ENCODE results near the gene IRF2. TPM values are rescaled to one million over a fixed set of nuclear protein-coding genes. Genes with fewer than 3 reads are reported as not detected.

IRF2 gene
- total RNA-seq, 1 donor from 2014 or later, result 27.6 TPM

DNA sequence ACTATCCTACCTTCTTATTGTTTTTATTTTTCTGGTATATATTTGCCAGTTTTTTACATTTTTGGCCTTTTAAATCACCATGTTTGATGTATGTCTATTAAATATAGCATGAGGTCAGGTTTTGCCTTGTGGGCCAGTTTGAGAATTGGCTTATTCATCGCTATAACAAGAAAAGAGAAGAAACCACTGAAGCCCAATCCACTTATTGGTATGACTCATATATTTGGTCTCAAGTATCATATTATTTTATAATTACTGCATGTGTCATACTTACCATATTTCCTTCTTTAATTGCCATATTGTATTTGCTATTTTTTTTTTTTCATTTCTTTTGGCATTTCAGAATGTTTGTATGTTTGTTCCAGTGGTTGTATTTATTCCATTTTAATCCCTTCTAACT is 99.3 kb downstream of the IRF2 start:
- Mint-ChIP-seq H3K9me3 (ENCODE audit: unreplicated experiment) (no peaks in the 10 kb centered on the region), H3K36me3 (ENCODE audit: low read depth, unreplicated experiment) (peaks cover 7% of the 10 kb centered on the region), H3K27me3 (ENCODE audit: unreplicated experiment) (peaks cover 3% of the 10 kb centered on the region), H3K27ac (ENCODE audit: unreplicated experiment) (no peak overlapping the region), H3K4me3 (ENCODE audit: unreplicated experiment) (no peak overlapping the region), H3K4me1 (ENCODE audit: unreplicated experiment) (peaks cover 9% of the 10 kb centered on the region)
- no peak for DNase-seq (ENCODE audit: low spot score)
- TF ChIP-seq, protein P1, sequence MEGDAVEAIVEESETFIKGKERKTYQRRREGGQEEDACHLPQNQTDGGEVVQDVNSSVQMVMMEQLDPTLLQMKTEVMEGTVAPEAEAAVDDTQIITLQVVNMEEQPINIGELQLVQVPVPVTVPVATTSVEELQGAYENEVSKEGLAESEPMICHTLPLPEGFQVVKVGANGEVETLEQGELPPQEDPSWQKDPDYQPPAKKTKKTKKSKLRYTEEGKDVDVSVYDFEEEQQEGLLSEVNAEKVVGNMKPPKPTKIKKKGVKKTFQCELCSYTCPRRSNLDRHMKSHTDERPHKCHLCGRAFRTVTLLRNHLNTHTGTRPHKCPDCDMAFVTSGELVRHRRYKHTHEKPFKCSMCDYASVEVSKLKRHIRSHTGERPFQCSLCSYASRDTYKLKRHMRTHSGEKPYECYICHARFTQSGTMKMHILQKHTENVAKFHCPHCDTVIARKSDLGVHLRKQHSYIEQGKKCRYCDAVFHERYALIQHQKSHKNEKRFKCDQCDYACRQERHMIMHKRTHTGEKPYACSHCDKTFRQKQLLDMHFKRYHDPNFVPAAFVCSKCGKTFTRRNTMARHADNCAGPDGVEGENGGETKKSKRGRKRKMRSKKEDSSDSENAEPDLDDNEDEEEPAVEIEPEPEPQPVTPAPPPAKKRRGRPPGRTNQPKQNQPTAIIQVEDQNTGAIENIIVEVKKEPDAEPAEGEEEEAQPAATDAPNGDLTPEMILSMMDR (IDR thresholded peaks at IDR 0.05; ENCODE audit: unreplicated experiment), result no peak

DNA sequence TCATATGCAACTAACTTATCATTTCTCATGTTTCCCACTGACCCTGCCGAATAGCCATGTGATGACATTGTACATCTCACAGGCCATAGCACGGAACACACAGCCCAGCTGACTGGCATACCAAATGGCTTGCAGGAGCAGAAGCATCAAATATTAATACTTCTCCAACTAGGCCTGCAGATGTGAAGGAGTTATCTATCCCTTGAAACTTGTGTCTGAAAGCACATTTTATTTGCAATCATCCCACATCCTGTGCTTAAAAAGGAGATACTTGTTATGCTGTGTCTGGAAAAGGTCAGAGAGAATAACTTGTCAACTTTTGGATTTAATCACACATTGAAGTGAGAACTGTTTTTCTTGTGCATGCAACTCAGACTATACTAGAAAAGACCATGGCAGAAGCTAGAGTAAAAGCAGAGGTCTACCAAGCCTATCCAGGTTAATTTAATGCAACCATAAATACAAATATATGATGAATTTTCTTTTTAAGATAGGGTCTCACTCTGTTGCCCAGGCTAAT is 100.4 kb downstream of the IRF2 start:
- no peak overlapping the region for H3K27ac Mint-ChIP-seq (ENCODE audit: unreplicated experiment)
- DNase-seq (ENCODE audit: low spot score), result no peak
- H3K36me3 Mint-ChIP-seq (ENCODE audit: low read depth, unreplicated experiment), result peaks cover 4% of the 10 kb centered on the region
- no peak overlapping the region for H3K4me3 Mint-ChIP-seq (ENCODE audit: unreplicated experiment)
- H3K4me1 Mint-ChIP-seq (ENCODE audit: unreplicated experiment), result peaks cover 9% of the 10 kb centered on the region
- TF ChIP-seq, protein P1 (IDR thresholded peaks at IDR 0.05; ENCODE audit: unreplicated experiment), result no peak
- H3K9me3 Mint-ChIP-seq (ENCODE audit: unreplicated experiment), result no peaks in the 10 kb centered on the region
- H3K27me3 Mint-ChIP-seq (ENCODE audit: unreplicated experiment), result peaks cover 3% of the 10 kb centered on the region

DNA sequence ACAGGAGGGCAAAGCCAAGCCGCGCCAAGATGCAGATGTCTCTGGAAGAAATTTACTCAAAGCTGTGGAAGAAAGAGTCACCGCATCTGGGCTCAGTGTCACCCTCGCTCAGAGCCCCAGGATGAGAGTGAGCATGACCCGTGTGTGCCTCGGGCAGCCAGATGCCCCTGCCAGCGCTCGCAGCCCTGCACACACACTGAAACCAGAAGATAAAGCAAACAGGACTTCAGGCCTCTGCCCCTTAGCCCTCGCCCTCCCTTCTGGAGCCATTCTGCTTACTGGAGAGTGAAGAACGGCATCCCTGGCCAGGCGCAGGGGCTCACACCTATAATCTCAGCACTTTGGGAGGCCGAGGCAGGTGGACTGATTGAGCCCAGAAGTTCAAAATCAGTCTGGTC is 103.0 kb downstream of the IRF2 start:
- Mint-ChIP-seq H3K27me3 (ENCODE audit: unreplicated experiment) (peaks cover 3% of the 10 kb centered on the region), H3K27ac (ENCODE audit: unreplicated experiment) (no peak overlapping the region), H3K4me1 (ENCODE audit: unreplicated experiment) (peaks cover 12% of the 10 kb centered on the region), H3K36me3 (ENCODE audit: low read depth, unreplicated experiment) (no peaks in the 10 kb centered on the region), H3K9me3 (ENCODE audit: unreplicated experiment) (no peaks in the 10 kb centered on the region), H3K4me3 (ENCODE audit: unreplicated experiment) (no peak overlapping the region)
- no peak for DNase-seq (ENCODE audit: low spot score)
- TF ChIP-seq, protein P1 (IDR thresholded peaks at IDR 0.05; ENCODE audit: unreplicated experiment), result no peak

DNA sequence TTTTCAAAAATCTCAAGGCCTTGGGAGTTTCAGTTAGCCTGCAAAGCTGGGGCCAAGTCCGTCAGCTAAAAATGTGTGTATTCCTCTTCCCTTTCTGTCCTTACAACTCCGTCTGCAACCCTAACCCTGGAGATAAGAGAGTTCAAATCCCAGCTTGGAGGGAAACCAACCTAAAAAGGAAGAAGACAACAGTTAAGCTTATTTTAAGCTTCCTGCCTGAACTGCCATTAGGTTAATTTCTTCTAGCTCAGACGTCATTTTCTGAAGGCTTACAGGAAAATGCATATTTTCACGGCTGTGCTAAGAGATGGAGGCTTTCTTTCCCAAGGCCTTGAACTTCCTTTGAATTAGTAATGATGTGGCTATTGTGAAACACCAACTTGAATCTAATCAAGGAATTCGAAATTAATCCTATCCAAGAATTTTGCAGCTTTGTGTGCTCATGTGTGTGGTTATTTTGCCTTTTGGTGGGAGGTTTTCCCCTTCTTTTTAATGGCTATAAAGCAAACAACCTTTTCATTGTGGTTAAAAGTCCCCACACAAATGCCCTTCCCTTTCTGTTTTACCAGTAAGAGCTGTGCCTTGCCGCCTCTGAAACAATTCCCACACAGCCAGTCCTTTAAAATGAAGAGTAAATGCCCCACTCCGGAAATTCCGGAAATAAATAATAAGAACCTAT is 103.5 kb downstream of the IRF2 start:
- TF ChIP-seq, protein P1 (IDR thresholded peaks at IDR 0.05; ENCODE audit: unreplicated experiment), result no peak
- no peak overlapping the region for H3K27ac Mint-ChIP-seq (ENCODE audit: unreplicated experiment)
- peaks cover 12% of the 10 kb centered on the region for H3K4me1 Mint-ChIP-seq (ENCODE audit: unreplicated experiment)
- DNase-seq (ENCODE audit: low spot score), result no peak
- no peaks in the 10 kb centered on the region for H3K9me3 Mint-ChIP-seq (ENCODE audit: unreplicated experiment)
- H3K4me3 Mint-ChIP-seq (ENCODE audit: unreplicated experiment), result no peak overlapping the region
- H3K36me3 Mint-ChIP-seq (ENCODE audit: low read depth, unreplicated experiment), result no peaks in the 10 kb centered on the region
- H3K27me3 Mint-ChIP-seq (ENCODE audit: unreplicated experiment), result peaks cover 6% of the 10 kb centered on the region

DNA sequence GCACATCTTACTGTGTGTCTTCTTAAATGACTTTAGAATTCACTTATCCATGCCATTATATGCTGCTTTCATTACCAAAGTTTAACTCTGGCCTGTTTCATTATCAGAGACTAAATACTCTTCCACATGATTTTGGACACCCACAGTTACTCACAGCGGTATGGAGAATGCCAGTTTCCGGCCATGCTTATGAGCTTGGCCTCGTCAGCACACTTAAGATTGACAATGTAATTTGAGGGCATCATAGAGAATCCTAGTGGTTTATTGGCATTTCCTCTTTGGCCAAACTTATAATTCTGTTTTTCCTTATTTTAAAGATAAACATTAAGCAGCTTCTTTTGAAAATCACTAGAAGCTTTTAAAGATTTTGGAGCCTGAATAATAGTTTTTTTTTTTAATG is 104.5 kb downstream of the IRF2 start:
- no peaks in the 10 kb centered on the region for H3K36me3 Mint-ChIP-seq (ENCODE audit: low read depth, unreplicated experiment)
- H3K27ac Mint-ChIP-seq (ENCODE audit: unreplicated experiment), result peak overlapping the region; percentile 38

More for the DNA sequence above, 104.5 kb downstream of the IRF2 start:
- Mint-ChIP-seq H3K4me3 (ENCODE audit: unreplicated experiment) (no peak overlapping the region), H3K27me3 (ENCODE audit: unreplicated experiment) (peaks cover 4% of the 10 kb centered on the region), H3K4me1 (ENCODE audit: unreplicated experiment) (peaks cover 12% of the 10 kb centered on the region), H3K9me3 (ENCODE audit: unreplicated experiment) (no peaks in the 10 kb centered on the region)
- no peak for DNase-seq (ENCODE audit: low spot score)
- TF ChIP-seq, protein P1 (IDR thresholded peaks at IDR 0.05; ENCODE audit: unreplicated experiment), result no peak
